Raji (cell line): ENCODE measurements around the gene SUMF1.

Source experiments
- POLR2A ChIP-seq: IDR thresholded peaks from 2 replicates; pipeline ENCODE4 v1.6.1; 2011; ENCODE audit warnings: low read depth, low read length, control low read depth; ENCODE audit not compliant: insufficient read depth

The SUMF1 gene

GRCh38 chr3:4416427-4416945 lies 50.6 kb downstream of the SUMF1 start:
- TF ChIP-seq POLR2A = no peak

DNA sequence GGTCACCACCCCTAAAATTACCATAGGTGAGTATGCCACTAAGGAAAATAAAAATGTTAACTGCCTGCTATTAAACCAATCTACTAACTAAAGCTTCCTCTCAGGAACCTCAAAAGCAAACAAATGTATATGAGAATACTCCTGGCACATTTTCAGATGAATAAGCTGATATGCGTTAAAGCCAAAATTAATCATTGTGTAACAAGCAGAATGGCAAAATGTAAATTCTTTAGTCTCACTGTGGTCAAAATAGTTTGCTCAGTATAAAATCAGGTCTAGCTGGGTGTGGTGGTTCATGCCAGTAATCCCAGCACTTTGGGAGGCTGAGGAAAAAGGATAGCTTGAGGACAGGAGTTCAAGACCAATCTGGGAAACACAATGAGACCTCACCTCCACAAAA lies 53.6 kb downstream of the SUMF1 start:
- no peak for TF ChIP-seq POLR2A

GRCh38 chr3:4411833-4412232 lies 55.2 kb downstream of the SUMF1 start:
- no peak for TF ChIP-seq POLR2A

- TF ChIP-seq POLR2A = no peak
Measured at GRCh38 chr3:4411236-4411635, 55.8 kb downstream of the SUMF1 start.

DNA sequence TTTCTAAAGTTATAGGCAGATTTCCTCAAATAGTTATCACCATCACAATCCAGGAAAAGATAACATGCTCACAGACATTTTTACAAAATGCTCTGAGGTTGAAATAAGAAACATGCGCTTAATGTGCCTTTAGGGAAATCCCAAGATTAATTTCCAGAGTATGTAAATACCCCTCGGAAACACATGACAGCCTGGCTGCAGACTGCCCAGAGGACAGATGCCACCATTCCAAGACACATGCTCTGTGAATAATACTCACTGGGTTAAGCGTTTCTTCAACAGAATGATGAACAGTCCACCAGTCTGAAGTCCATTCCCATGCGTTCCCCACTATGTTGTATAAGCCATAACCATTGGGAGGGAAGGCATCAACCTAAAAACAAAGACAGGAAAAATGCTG lies 56.5 kb downstream of the SUMF1 start:
- no peak for TF ChIP-seq POLR2A

GRCh38 chr3:4409971-4410573 lies 57.0 kb downstream of the SUMF1 start:
- TF ChIP-seq POLR2A = no peak

DNA sequence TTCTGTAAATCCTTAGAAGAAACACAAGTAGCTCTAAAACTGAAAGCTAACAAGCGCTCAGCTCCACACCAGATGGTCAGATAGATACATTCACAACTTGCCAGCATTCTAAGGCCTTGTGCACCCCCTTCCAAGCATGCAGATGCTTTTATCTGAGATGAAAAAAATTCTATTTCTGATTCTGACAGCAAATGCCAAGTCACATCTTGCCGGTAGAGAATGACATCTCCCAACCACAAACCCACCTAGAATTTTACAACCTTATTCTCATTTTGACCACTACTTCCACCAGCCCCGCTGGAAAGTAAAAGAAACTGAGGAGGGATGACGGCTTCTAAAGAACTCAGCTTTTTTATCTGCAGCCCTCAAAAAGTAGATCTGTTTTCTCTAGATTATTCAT lies 57.7 kb downstream of the SUMF1 start:
- TF ChIP-seq POLR2A = no peak

DNA sequence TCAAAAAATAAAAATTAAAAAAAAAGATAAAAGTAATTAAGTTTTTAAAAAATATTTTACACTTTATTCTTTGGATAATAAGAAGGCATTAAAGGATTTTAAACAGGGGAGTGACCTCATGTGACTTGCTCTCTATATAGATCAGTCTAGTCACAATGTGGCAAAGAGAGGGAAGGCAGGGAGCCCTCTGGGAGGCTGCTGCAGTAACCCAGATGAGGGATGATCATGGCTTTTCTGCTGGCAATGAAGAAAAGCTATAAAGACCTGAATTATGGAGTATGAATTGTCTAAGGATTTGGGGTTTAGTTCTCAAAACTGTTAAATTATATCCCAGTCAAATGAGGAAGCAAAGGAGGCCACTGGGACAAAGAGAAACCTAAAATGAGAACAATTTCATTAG lies 58.1 kb downstream of the SUMF1 start:
- TF ChIP-seq POLR2A = no peak

DNA sequence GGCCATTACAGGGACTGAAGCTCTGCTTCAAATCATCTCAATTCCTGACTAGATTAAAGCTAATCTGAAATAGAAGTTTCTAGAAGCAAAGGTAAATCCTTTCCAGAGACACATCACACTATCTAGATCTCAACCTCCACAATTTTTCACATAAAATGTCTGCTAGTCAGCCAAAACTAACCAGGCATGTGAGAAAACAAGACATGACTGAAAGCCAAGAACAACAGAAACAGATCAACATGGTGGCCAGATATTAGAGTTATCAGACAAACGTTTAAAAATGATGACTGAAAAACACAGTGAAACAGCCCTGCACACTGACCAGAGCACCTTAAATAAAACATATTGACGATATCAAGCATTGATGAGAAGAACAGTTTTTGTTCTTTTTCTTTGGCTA lies 59.1 kb downstream of the SUMF1 start:
- TF ChIP-seq POLR2A = no peak

- TF ChIP-seq POLR2A = no peak
Measured at GRCh38 chr3:4406746-4407568, 60.1 kb downstream of the SUMF1 start.

DNA sequence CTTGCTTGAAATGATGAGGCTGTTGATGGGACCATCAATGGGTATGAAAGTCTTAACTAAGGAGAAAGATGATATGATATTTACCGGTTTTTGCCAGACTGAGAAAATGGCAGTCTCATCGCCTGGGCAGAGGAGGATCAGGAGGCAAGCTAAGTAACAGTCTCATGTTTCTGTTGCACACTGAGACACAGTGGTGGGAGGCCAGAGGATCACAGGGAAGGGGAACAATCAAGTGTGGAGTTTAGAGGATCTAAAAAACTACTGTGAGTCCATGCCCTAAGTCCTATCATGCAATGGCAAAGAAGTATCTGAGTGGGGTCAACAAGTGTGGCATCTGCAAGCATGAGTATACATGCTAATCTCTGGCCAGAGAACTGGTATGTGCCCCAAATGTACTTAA lies 62.2 kb downstream of the SUMF1 start:
- TF ChIP-seq POLR2A = no peak

DNA sequence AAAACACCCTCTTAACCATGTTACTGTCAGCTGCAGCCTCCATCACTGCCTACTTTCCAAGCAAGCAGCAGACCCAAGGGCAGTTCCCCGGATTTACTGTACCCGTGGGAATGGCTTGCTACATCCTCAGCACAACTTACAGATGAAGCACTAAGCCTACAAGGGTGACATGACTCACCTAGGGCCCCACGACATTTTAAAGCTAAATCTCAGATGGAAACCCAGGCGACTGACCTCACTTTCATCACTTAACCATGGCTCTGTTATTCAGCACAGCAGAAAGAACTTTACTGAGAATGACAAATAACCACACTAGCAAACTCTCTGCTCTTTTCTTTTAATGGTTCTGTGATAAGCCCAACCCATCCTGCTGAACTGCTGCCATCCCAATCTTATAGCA lies 65.6 kb downstream of the SUMF1 start:
- no peak for TF ChIP-seq POLR2A

GRCh38 chr3:4399476-4399875 lies 67.6 kb downstream of the SUMF1 start:
- no peak for TF ChIP-seq POLR2A

GRCh38 chr3:4398941-4399245 lies 68.2 kb downstream of the SUMF1 start:
- no peak for TF ChIP-seq POLR2A

DNA sequence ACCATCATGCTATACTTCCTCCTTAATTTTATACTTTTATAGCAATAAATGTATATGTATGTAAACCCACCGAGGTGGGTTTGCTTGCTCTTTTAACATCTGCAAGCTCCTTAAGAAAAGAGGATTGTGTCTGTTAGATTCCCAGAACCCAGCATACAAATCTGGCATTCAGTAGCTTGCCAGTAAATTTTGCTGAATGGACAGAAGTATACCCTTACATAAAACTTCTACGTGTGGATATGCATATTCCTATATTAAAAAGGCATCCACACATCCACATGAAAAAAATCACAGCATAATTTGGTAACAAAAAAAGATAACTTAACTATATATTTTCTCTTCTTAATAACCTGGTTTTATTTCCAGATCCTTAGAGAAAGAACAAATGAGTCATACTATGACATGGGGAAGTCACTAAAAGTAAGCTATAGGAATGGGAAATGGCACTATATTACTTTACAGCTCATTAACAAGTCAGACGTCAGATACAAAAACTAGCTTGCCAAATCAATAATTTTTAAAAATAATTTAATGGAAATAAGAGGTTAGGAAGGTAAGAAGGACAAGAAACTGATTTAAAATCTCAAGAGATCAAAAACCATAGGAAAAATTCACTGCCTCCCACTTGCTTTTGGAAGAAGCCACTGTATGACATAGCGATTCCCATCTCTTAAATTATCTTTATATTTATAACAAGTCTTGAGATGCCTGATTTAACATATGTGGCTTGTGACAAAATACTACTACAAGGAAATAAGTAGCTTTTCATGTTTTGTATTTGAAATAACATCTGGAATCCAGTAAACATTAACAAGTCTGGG lies 68.7 kb downstream of the SUMF1 start:
- TF ChIP-seq POLR2A = no peak

- TF ChIP-seq POLR2A = no peak
Measured at GRCh38 chr3:4397466-4397865, 69.6 kb downstream of the SUMF1 start.
